Esophagus mucosa (tissue), 1 donor: Measurements from ENCODE around the gene POGK. TPM values are rescaled to one million over a fixed set of nuclear protein-coding genes. Genes with fewer than 3 reads are reported as not detected.
A peak's percentile ranks its signal among the peaks of the same experiment; 100 is the strongest.

Source experiments
- ATAC-seq: fragments of 200-7000 bp; cut with Tn5 transposase; one replicate; pipeline ENCODE4 v1.9.1; 2020
- total RNA-seq: library from RNA; stranded (reverse); gene quantifications from one replicate; pipeline ENCODE4 v1.2.4, GENCODE V29; 2023
- donor health status: DM: yes; HTN: yes; CAD: no.

The POGK gene
- total RNA-seq, 1 donor from 2014 or later: 21.0 TPM

- ATAC-seq: peak; percentile 60
Observed at GRCh38 chr1:166905900-166906299, 66.6 kb downstream of the POGK start.

Other genes starting within 250 kb of the POGK start
- gene TADA1, start 36.8 kb downstream of the POGK start, total RNA-seq: 7.1 TPM
- 0.08 TPM for gene ILDR2, start 136.1 kb downstream of the POGK start, total RNA-seq
- 0.24 TPM for gene MAEL, start 149.8 kb downstream of the POGK start, total RNA-seq